GM11168 (cell line): ENCODE data around the gene LASP1NB.
"Not testable (repeated sequence)": the region's sequence is repeated elsewhere in the genome, so short reads cannot be mapped to it uniquely, and the experiment has no call there.

Experiments used
- in situ Hi-C: fragments of 300-500 bp; cut with MboI; formaldehyde crosslinking; loops from one replicate; pipeline ENCODE4 v1.12.0; 2022; ENCODE audit warnings: low sequenced_read_pairs; ENCODE audit not compliant: unreplicated experiment

LASP1NB gene

DNA sequence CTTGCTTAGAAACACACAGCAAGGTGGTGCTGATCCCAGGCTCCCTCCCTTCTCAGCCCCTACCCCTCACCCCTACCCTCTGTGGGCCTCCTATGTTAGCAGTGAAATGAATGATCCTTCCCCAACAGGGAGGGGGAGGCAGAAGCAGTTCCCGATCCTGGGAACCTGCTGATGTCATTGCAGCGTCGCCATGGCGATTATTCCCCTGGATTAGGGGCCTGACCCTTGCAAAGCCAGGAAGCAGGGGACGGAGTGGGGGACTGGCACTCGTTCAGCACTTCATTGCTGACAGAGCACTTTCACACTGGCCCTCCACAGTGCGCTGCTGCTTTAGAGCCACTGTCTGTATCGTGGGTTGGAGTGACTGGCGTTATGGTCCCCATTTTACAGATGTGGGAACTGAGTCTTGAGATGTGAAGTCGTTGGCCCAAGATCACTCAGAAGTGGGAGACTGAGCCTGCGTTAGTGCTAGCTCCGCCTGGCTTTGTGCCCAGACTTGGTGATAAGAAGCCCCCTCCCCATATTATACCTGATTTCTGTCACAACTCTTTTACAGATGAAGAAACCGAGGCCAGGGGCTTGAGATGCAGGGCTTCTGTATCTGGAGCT is 29.0 kb upstream of the LASP1NB start:
- in situ Hi-C loops: no loop called here

DNA sequence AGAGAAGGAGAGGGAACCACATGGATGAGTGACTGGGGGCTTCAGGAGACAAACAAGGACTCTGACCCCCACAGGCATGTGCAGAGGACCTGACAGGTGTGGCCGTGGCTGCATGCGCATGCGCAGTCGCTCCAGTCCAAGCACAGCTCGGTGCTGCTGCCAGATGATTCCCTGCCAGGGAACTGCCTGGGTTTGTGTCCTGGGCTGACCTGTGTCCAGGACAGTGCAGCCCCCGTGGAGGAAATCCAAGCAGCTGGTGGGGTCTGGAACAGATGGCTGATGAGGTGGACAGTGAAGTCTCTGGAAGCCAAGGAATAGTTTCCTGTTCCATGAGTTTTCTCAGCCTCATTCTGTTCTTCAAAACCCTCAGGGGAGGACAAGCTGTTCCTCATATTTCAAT is 28.2 kb upstream of the LASP1NB start:
- in situ Hi-C loops: no loop called here

DNA sequence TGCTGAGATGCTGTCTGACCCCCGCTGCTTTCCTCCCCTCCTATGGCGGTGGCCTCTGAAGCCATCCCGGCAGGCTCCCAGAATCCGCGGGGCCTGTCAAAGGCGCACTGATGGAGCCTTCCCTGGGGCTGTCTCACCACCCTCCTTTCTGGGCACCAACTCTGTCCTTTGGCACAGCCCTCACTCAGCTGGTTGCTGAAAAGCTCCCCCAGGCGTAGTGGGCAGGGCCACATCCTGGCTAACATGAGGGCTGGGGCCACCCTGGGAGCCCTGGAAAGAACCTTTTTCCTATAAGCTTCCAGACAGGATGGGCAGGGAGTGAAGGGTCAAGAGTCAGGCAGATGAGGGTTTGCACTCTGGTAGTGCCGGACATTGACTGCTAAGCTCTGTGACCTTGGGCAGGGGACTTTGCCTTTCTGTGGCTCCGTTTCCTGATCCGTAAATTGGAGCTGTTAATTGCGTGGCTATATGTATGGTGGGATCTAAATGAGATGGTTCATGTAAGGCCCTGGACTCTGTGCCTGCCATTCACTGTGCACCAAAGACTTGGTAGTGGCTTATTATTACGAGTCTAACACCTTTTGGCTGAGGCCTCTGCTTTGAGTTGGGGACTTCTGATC is 27.6 kb upstream of the LASP1NB start:
- in situ Hi-C loops: no loop called here

DNA sequence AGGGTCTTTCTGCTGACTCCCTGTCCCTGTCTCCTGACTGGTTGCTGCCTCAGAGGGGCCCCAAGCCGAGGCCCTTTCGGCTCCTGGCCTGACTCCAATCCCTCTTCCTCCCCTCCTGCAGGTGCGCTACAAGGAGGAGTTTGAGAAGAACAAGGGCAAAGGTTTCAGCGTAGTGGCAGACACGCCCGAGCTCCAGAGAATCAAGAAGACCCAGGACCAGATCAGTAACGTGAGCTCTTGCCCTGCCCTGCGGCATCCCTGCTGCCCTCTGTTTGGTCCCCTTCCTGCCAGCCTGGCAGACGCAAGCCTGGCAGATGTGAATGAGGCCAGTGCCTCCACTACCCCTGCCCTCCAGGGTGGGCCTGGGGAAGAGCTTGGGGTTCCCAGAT is 27.1 kb upstream of the LASP1NB start:
- in situ Hi-C loops: no loop called here

DNA sequence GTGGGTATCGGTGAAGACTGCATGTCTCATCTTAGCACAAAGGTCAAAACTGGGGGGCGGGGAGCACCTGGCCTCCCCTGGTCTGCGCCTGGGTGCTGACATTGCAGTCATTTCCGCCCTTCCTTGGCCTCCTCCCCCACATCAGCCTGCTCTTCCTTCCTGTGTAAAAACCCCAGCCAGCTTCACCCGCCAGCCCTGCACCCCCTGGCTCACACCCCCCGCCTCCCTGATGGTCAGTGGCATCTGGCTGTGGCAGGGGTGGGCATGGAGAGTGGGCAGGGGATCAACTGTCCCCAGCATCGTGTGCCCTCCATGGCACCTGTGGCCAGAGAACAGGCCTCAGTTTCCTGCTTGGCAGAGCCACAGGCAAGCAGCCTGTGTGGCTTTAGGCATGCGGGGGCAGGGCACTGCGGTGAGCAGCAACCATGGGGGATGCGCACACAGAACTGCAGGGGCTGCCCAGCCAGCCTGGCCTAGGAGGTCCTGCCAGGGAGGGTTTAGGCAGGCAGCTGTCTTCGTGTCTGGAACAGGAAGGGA is 26.5 kb upstream of the LASP1NB start:
- in situ Hi-C loops: no loop called here

DNA sequence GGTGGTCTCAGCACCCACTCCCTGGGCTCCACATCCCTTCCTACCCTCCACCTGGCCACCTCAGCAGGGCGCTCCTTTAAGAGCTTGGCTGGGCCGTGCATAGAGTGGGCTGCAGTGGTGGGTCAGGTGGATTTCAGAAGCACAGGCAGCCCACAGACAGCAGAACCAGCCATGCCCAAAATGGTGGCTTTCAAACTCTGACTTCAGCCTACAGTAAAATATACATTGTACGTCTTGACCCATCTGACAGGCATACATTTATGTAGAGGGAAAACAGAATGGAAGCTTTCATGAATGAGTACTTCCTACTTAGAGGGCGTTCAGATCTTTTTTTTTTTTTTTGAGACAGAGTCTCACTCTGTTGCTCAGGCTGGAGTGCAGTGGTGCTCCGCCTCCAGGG is 26.0 kb upstream of the LASP1NB start:
- in situ Hi-C loops: no loop called here

DNA sequence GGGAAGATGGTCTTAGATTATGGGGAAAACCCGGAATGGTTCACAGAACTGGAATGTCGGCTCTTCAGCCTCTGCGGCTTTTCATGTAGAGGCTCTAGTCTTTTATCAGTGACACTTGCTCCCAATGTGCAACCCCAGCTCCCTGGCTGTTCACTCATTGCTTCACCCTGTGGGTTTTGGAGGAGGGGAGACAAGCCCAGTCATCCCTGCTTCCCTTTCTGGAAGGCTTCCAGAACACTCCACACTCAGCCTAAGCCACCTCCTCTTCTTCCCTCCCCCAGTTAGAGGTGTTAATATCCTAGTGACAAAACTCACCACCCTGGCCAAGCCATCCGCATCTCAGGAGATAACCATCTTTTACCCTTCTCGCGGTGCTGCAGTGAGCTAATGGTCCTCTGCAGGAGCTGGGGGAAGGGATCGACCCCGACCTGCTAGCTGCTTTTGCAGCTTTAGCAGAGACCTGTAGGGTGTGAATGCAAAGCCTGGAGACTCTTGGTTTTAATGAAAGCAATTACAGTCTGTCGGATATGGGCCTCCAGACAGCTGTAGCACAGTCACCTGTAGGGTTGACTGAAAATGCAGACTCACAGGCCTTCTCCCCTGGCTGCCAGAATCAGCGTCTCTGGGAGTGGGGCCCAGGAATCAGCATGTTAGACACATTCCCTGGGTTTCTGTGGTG is 24.3 kb upstream of the LASP1NB start:
- in situ Hi-C loops: no loop called here

DNA sequence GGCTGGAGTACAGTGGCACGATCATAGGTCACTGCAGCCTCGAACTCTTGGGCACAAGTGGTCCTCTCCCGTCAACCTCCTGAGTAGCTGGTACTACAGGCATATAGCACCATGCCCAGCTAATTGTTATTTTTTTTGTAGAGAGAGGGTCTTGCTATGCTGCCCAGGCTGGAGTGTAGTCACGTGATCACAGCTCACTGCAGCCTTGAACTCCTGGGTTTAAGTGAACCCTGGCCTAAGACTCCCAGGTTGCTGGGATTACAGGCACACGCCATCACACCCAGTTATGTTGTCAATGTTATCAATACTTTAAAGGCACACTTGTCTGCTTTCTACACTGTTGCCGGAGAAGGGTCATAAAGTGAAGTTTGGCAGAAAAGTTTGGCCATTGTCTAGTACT is 22.0 kb upstream of the LASP1NB start:
- in situ Hi-C loops: no loop called here

DNA sequence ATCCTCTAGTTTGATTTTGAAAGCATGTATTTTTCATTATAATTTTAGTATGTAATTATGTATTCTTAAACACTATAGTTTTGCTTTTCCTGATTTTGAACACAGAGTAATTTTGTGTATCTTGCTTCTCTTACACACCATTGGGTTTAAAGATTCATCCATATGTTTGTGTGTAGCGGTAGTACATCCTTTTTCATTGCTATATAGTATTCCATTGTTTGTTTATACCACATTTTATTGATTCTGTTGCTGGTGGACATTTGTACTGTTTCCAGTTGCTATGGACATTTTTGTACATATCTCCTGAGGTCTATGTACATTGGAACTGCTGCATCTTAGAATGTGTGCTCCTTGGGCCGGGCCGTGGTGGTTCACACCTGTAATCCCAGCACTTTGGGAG is 20.5 kb upstream of the LASP1NB start:
- in situ Hi-C loops: no loop called here

DNA sequence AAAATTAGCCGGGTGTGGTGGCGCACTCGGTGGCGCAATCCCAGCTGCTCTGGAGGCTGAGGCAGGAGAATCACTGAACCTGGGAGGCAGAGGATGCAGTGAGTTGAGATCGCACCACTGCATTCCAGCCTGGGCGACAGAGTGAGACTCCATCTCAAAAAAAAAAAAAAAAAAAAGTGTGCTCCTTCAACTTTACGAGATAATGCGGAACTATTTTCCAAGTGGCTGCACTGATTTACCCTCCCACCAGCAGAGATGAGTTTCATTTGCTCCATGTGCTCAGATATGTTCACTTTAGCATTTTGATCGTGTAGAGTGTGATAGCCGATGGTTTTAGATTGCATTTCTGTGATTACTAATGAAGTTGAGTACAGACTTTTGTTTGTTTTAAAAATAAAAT is 20.0 kb upstream of the LASP1NB start:
- in situ Hi-C loops: no loop called here

DNA sequence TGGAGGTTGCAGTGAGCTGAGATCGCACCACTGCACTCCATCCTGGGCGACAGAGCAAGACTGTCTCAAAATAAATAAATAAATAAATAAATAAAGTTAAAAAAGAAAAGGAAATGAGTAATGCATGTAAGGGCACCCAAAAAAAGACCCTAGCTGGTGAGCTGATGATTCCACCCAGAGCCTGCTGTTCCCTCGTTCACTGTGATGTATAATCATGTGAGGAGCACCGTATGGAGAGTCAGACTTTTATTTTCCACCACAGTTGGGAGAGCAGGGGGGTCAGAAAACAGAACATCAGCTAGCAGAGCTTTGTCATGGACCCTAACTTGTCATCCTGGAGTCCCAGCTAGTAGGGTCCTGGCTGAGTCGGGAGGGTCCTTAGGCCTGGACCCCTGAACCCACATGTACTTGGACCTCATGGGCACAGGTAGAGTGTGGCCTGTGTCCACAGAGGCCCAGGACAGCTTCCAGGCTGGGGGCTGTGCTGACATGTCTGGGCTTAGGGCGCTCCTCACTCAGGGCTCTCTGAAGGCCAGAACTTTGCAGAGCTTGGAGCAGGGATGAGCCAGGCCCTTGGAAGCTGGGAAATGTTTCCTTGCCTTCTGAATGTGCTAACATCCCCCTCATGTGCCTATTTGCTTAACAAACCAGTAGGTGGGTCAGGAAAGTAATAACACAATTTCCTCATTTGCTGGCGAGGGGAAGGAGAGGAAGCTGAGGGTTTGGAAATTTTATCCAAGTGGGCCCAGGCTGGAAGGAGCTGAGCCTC is 18.8 kb upstream of the LASP1NB start:
- in situ Hi-C loops: no loop called here

DNA sequence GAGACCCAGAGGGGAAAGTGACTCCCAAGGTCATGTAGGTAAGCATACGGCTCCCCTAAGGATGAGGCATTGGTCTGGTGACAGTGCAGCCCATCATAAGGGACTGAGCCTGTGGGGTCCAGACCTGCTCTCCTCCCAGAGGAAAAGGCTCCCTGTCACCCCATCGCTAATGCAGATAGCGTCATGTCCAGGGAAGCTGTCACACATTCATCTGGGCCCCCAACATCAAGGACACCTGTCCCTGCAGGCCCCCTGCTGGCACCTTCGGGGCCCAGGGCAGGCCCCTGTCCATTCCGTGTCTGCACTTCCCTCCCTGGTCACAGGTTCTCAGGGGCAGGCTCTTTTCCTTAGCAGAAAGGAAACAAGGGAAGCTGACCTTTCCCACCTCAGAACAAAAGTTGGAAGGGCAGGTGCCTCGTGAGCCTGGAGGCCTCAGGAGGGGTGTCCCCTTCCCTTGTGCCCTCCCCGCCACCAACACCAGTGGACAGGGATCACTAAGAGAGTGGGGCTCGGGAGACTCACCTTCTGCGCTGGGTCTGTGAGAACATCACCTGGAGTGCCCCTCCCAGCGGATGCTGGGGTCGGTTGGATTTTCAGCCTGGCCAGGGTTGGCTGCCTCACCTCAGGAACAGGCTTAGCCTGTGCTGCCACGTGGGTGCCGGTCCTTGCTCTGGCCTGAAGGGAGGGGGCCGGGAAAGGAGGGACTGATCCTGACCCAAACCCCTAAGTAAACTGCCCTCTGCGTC is 17.3 kb upstream of the LASP1NB start:
- in situ Hi-C loops: no loop called here

DNA sequence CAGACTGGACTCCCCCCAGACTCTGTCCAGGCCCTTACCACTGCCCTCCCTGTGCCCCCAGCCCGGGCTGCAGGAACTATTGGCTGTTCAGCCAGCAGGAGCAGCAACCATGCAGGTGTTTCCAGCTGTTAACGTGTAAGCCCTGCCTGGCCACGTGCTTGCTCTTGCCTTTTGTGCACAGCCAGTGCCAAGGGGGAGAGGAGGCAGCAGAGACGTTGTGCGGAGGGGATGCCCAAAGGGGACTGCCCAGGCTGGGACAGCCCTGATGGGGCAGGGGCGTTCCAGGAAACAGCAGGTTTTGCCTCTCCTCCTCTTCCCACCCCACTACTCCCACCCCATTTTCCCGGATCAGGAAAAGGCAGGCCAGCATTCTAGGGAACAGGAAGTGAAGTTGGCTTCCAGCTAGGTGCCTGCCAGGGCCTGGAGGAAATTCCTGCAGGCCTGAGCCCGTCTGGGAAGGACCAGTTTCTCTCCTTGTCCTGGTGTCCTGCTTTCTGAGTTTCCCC is 16.7 kb upstream of the LASP1NB start:
- in situ Hi-C loops: no loop called here

DNA sequence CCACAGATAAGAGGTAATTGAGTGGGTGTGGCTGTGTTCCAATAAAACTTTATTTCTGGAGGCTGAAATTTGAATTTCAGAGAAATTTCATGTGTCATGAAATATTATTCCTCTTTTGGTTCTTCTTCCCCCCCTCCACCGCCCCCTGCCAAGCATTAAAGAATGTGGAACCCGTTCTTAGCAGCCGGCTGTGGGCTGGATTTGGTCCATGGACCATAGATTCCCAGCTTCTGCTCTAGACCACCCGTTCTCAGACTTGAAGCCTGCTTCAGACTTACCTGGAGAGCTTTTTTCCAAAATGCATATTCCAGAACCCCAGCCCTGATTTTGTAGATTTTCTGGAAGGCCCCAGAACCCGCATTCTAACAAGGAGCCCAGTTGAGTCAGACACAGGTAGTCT is 15.1 kb upstream of the LASP1NB start:
- in situ Hi-C loops: no loop called here

DNA sequence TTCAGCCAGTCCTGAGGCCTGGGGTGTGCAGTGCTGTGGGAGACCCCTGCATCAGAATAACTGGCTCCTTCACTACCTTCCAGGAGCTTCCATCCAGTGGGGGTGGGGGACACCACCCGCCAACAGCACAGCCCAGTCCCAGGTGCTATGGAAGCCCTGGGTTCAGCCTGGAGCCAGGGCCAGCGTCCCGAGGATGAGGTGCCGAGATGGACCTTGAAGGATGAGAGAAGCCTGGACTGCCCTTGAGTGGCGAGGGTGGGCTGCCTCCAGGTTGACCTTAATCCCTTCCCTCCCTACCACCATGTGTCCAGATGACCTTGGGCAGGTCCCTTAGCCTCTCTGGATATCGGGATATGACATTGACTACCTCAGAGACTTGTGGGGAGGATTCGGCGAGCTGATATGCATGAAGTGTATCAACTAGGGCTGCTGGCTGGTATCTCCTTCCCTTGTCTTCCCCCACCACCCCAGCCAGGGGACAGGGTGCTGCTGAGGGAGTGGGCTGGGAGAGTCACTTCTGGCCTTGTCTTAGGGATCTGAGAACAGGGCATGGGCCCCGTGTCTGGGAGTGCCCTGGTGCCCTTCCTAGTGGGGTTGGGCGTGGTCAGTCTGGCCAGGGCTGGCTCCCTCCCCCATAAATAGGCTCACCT is 14.2 kb upstream of the LASP1NB start:
- in situ Hi-C loops: no loop called here

DNA sequence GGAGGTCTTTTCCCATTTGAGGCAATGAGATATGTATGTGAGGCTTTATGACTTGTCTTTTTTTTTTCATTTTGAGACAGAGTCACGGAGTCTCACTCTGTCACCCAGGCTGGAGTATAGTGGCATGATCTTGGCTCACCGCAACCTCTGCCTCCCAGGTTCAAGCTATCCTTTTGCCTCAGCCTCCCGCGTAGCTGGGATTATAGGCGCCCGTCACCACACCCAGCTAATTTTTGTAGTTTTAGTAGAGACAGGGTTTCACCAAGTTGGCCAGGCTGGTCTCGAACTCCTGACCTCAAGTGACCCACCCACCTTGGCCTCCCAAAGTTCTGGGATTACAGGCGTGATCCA is 13.7 kb upstream of the LASP1NB start:
- in situ Hi-C loops: not testable (repeated sequence)

DNA sequence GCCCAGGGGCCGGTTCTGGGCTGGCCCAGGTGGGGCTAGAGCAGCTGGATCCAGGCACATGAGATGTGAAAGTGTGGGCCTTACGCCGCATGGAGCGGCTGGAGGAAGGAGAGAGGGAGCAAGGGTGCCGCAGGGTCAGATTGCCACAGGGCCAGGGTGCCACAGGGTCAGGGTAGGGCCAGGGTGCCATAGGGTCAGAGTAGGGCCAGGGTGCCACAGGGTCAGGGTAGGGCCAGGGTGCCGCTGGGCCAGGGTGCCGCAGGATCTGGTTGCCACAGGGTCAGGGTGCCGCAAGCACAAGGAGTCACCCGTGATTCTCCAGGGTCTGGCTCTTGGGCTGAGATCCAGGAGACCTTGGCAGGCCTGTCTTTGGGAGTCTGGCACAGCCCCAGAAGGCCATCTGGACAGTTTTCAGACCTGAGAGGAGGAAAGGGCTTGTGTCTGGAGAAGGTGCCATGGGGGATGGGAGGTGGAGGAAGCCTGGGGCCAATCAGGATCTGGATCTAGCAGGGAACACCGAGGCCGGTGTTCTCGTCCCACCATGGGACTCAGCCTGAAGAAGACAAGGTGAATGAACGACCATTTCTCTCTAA is 13.1 kb upstream of the LASP1NB start:
- in situ Hi-C loops: no loop called here

DNA sequence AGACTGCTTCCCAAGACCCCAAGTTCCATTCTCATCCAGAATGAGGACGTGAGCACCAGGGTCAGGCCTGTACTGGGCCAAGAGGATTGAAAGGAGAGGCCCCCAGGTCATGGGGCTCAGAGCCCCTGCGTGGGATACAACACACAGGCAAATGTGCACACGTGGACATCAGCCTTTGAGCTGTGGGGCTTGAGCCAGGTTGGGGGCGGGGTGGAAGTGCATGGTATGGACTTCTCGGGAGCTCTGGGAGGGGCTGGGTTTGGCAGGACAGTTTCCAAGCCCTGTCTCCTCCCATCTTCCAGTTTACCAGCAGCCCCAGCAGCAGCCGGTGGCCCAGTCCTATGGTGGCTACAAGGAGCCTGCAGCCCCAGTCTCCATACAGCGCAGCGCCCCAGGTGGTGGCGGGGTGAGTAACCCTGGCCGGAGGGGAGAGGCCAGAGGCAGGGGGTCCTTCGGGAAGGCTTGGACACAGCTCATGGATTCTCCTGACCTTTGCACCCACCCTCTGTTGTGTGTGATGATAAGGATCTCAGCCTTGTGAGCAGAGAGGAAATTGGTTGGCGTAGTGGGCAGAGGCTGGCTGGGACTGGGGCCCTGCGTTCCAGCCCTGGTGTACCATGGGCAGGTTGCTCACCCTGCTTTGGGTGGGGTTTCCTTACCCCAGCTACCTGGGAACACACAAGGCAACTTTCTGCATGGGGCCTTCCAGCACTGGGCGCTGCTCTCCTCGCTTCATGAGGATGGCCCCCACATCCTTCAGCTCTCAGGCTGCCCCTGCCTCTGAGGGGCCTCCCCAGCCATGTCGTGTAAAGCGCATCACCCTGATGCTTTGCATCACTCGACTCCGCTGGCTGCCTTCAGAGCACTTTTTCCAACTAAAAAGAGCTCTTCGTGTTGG is 10.4 kb upstream of the LASP1NB start:
- in situ Hi-C loops: no loop called here
